Astrocyte (in vitro differentiated cells and primary cell): ENCODE measurements around the gene ARL6IP5. TPM values are rescaled to one million over a fixed set of nuclear protein-coding genes. Genes with fewer than 3 reads are reported as not detected.

ENCODE experiments used
- DNase-seq: peaks from one replicate; pipeline ENCODE4 v3.0.0-alpha.2; 2010; ENCODE audit warnings: low read depth
- FAIRE-seq: peaks from 2 replicates; lab custom pipeline; 2011; peaks lifted over from hg19 to GRCh38; lab: Jason Lieb, UNC
- H2AFZ ChIP-seq: 2 replicates; pipeline ENCODE4 v1.6.0; 2012; ENCODE audit warnings: low read depth, low read length, inconsistent platforms
- H3K27ac ChIP-seq: 2 replicates; pipeline ENCODE4 v1.5.1; 2011; ENCODE audit warnings: low read depth, low read length, inconsistent platforms
- H3K27me3 ChIP-seq: 2 replicates; pipeline ENCODE4 v1.6.0; 2011; ENCODE audit warnings: low read length, inconsistent platforms; ENCODE audit not compliant: insufficient read depth
- H3K36me3 ChIP-seq: 2 replicates; pipeline ENCODE4 v1.5.1; 2011; ENCODE audit warnings: low read length, inconsistent platforms; ENCODE audit not compliant: insufficient read depth
- H3K4me1 ChIP-seq: 2 replicates; pipeline ENCODE4 v1.5.1; 2011; ENCODE audit warnings: low read length, inconsistent platforms; ENCODE audit not compliant: insufficient read depth
- H3K4me2 ChIP-seq: 2 replicates; pipeline ENCODE4 v1.6.0; 2012; ENCODE audit warnings: low read length, inconsistent platforms
- H3K4me3 ChIP-seq: 2 replicates; pipeline ENCODE4 v1.5.1; 2011; ENCODE audit warnings: low read depth, mild to moderate bottlenecking, low read length, inconsistent platforms; ENCODE audit not compliant: insufficient read depth
- H3K79me2 ChIP-seq: 2 replicates; pipeline ENCODE4 v1.6.0; 2012; ENCODE audit warnings: mild to moderate bottlenecking, low read length, inconsistent platforms; ENCODE audit not compliant: insufficient read depth
- H3K9ac ChIP-seq: 2 replicates; pipeline ENCODE4 v1.6.0; 2012; ENCODE audit warnings: mild to moderate bottlenecking, low read length, inconsistent platforms
- H3K9me3 ChIP-seq: 2 replicates; pipeline ENCODE4 v1.5.1; 2012; ENCODE audit warnings: low read depth, mild to moderate bottlenecking, low read length, inconsistent platforms; ENCODE audit not compliant: insufficient read depth
- H4K20me1 ChIP-seq: 2 replicates; pipeline ENCODE4 v1.6.0; 2012; ENCODE audit warnings: low read length, inconsistent platforms; ENCODE audit not compliant: insufficient read depth
- H3K27ac Mint-ChIP-seq: one replicate; pipeline ENCODE4 v1.8.0; 2021; ENCODE audit warnings: mild to moderate bottlenecking, mixed read lengths; ENCODE audit not compliant: unreplicated experiment
- H3K27me3 Mint-ChIP-seq: one replicate; pipeline ENCODE4 v1.8.0; 2021; ENCODE audit warnings: low read depth, mixed read lengths; ENCODE audit not compliant: unreplicated experiment
- H3K36me3 Mint-ChIP-seq: one replicate; pipeline ENCODE4 v1.8.0; 2021; ENCODE audit warnings: low read depth, mixed read lengths; ENCODE audit not compliant: unreplicated experiment
- H3K4me1 Mint-ChIP-seq: one replicate; pipeline ENCODE4 v1.8.0; 2021; ENCODE audit warnings: low read depth, mixed read lengths; ENCODE audit not compliant: unreplicated experiment
- H3K4me3 Mint-ChIP-seq: one replicate; pipeline ENCODE4 v1.8.0; 2021; ENCODE audit warnings: mild to moderate bottlenecking, moderate library complexity, mixed read lengths; ENCODE audit not compliant: unreplicated experiment
- H3K9me3 Mint-ChIP-seq: one replicate; pipeline ENCODE4 v1.8.0; 2021; ENCODE audit warnings: mild to moderate bottlenecking, mixed read lengths; ENCODE audit not compliant: unreplicated experiment
- EZH2 ChIP-seq: IDR thresholded peaks from 2 replicates; pipeline ENCODE4 v1.6.1; 2012; ENCODE audit warnings: mild to moderate bottlenecking, low read length, inconsistent platforms; ENCODE audit not compliant: insufficient read depth
- total RNA-seq: library from RNA; stranded (reverse); gene quantifications from 2 replicates; pipeline ENCODE4 v1.2.1, GENCODE V29; 2021
- TF ChIP-seq, protein P1 (sequence below): IDR thresholded peaks from 2 replicates; pipeline ENCODE4 v1.5.1; 2011; ENCODE audit warnings: low read depth, mild to moderate bottlenecking, inconsistent platforms, low read length, moderate library complexity; ENCODE audit not compliant: insufficient read depth

The ARL6IP5 gene
- total RNA-seq, 1 donor from 2014 or later = 160 TPM

DNA sequence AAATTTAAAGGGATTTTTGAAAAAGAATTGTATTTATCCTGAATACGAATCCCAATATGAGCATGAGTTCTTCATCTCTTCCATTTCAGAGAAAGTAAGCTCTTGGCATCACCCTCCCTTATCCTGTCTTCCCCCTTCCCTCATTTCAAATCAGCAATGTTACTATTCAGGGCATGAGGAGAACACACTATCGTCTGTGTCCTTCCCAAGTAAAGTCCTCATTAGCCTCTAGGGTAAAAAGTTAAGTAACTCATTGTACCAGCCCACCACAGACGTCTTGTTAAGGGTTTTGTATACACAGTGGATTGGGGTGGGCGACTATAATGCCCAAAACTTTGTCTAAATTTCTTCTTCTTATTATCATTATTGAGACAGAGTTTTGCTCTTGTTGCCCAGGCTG, 14.8 kb downstream of the ARL6IP5 start:
- H3K36me3 Mint-ChIP-seq = peaks cover 17% of the 10 kb centered on the region
- Histone ChIP-seq H3K9me3 (no peaks in the 10 kb centered on the region), H3K27me3 (no peaks in the 10 kb centered on the region), H3K27ac (no peak overlapping the region), H3K4me3 (no peak overlapping the region), H3K4me2 (no peak overlapping the region), H3K36me3 (peaks cover 32% of the 10 kb centered on the region), H3K79me2 (peaks cover 58% of the 10 kb centered on the region), H2AFZ (no peak overlapping the region), H3K4me1 (peaks cover 5% of the 10 kb centered on the region), H3K9ac (no peak overlapping the region), H4K20me1 (peaks cover 54% of the 10 kb centered on the region)
- no peaks in the 10 kb centered on the region for H3K9me3 Mint-ChIP-seq
- no peak for FAIRE-seq
- no peak overlapping the region for H3K4me3 Mint-ChIP-seq
- H3K4me1 Mint-ChIP-seq = peaks cover 27% of the 10 kb centered on the region
- DNase-seq = no peak
- H3K27me3 Mint-ChIP-seq = no peaks in the 10 kb centered on the region
- H3K27ac Mint-ChIP-seq = no peak overlapping the region
- TF ChIP-seq, protein P1, sequence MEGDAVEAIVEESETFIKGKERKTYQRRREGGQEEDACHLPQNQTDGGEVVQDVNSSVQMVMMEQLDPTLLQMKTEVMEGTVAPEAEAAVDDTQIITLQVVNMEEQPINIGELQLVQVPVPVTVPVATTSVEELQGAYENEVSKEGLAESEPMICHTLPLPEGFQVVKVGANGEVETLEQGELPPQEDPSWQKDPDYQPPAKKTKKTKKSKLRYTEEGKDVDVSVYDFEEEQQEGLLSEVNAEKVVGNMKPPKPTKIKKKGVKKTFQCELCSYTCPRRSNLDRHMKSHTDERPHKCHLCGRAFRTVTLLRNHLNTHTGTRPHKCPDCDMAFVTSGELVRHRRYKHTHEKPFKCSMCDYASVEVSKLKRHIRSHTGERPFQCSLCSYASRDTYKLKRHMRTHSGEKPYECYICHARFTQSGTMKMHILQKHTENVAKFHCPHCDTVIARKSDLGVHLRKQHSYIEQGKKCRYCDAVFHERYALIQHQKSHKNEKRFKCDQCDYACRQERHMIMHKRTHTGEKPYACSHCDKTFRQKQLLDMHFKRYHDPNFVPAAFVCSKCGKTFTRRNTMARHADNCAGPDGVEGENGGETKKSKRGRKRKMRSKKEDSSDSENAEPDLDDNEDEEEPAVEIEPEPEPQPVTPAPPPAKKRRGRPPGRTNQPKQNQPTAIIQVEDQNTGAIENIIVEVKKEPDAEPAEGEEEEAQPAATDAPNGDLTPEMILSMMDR = no peak
- TF ChIP-seq EZH2 = no peak

DNA sequence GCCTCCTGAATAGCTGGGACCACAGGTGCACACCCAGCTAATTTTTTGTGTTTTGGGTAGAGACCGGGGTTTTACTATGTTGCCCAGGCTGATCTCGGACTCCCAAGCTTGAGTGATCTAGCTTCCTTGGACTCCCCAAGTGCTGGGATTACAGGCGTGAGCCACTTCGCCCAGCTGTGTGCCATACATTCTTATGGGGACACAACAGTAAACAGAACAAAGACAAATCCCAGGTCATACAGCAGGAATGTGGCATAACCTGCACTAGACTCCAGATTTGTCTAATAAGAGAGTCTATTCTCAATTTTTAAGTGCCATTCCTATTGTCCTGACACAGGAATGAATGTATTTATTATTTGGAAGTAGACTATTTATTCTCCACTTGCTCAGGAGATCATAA, 17.6 kb downstream of the ARL6IP5 start:
- Histone ChIP-seq H3K36me3 (peaks cover 44% of the 10 kb centered on the region), H2AFZ (no peak overlapping the region), H3K27me3 (no peaks in the 10 kb centered on the region), H3K79me2 (peaks cover 33% of the 10 kb centered on the region), H3K9me3 (no peaks in the 10 kb centered on the region), H3K4me3 (no peak overlapping the region), H4K20me1 (peaks cover 30% of the 10 kb centered on the region), H3K4me2 (no peak overlapping the region), H3K4me1 (no peaks in the 10 kb centered on the region), H3K9ac (no peak overlapping the region), H3K27ac (no peak overlapping the region)
- Mint-ChIP-seq H3K4me1 (peaks cover 13% of the 10 kb centered on the region), H3K4me3 (no peak overlapping the region), H3K36me3 (peaks cover 17% of the 10 kb centered on the region), H3K9me3 (no peaks in the 10 kb centered on the region), H3K27ac (no peak overlapping the region), H3K27me3 (no peaks in the 10 kb centered on the region)
- FAIRE-seq (no peak), DNase-seq (no peak)
- TF ChIP-seq, protein P1 = no peak
- no peak for TF ChIP-seq EZH2

DNA sequence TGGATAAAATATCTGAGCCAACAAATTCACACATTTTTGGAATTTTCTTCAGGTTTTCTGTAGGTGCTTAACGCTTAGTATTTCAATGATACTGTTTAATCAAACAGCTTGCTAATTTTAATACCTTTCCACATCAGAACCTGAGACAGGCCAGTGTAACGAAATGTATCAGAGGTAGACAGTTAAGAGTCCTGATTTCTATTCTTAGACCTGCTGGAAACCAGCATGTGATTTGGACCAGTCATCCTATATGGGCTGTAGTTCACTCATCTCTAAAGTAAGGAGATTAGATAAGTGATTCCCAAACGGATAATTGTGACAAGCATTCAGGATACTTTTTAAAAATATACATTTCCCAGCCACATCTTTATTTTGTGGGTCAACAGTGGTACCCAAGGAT, 18.4 kb downstream of the ARL6IP5 start:
- Histone ChIP-seq H3K27ac (no peak overlapping the region), H4K20me1 (peaks cover 26% of the 10 kb centered on the region), H3K79me2 (peaks cover 29% of the 10 kb centered on the region), H3K9me3 (no peaks in the 10 kb centered on the region), H3K9ac (no peak overlapping the region), H2AFZ (no peak overlapping the region), H3K4me3 (no peak overlapping the region), H3K4me2 (no peak overlapping the region), H3K36me3 (peaks cover 44% of the 10 kb centered on the region), H3K27me3 (no peaks in the 10 kb centered on the region), H3K4me1 (no peaks in the 10 kb centered on the region)
- Mint-ChIP-seq H3K9me3 (no peaks in the 10 kb centered on the region), H3K27me3 (no peaks in the 10 kb centered on the region), H3K27ac (no peak overlapping the region), H3K4me3 (no peak overlapping the region), H3K4me1 (peaks cover 9% of the 10 kb centered on the region), H3K36me3 (peaks cover 15% of the 10 kb centered on the region)
- FAIRE-seq (no peak), DNase-seq (no peak)
- no peak for TF ChIP-seq EZH2
- TF ChIP-seq, protein P1 = no peak
